Measurements from ENCODE around the gene LDLRAD3.

GRCh38 chr11:35937700-35938099, 6.2 kb upstream of the LDLRAD3 start:
- TF ChIP-seq CTCF (IDR thresholded peaks at IDR 0.05) (no peak), POLR2AphosphoS5 (IDR thresholded peaks at IDR 0.05) (no peak), EP300 (IDR thresholded peaks at IDR 0.05) (no peak)

Measured in suprapubic skin (tissue), 4 donors.